PC-3 (cell line): ENCODE results near the gene CLEC4A.
"Not testable (repeated sequence)": the region's sequence is repeated elsewhere in the genome, so short reads cannot be mapped to it uniquely, and the experiment has no call there.

ENCODE experiments used
- EZH2 ChIP-seq: fragments of 300-600 bp; sonication (generic); IDR thresholded peaks from one replicate; pipeline ENCODE4 v1.6.1; 2017; ENCODE audit warnings: antibody characterized with exemption, mild to moderate bottlenecking, low read length; ENCODE audit not compliant: unreplicated experiment
- EZH2phosphoT487 ChIP-seq: fragments of 300-600 bp; sonication (generic); IDR thresholded peaks from 2 replicates; pipeline ENCODE4 v1.6.1; 2018; ENCODE audit warnings: mild to moderate bottlenecking, antibody characterized with exemption, low read length, borderline replicate concordance

- not testable (repeated sequence) for TF ChIP-seq EZH2phosphoT487, EZH2
Observed at GRCh38 chr12:8089277-8089676, 34.1 kb upstream of the CLEC4A start.
